Nephron progenitor cell (in vitro differentiated cells): Measurements from ENCODE around the gene TACO1.

Experiments used
- DNase-seq: peaks from one replicate; pipeline ENCODE4 v3.0.0; 2021
- H3K27ac Mint-ChIP-seq: 2 replicates; pipeline ENCODE4 v1.8.0; 2021; ENCODE audit warnings: mild to moderate bottlenecking, moderate library complexity, mixed read lengths
- H3K27me3 Mint-ChIP-seq: 2 replicates; pipeline ENCODE4 v1.8.0; 2021; ENCODE audit warnings: mild to moderate bottlenecking, low read depth, mixed read lengths; ENCODE audit not compliant: poor library complexity
- H3K36me3 Mint-ChIP-seq: 2 replicates; pipeline ENCODE4 v1.8.0; 2021; ENCODE audit warnings: low read depth, mixed read lengths
- H3K4me1 Mint-ChIP-seq: 2 replicates; pipeline ENCODE4 v1.8.0; 2021; ENCODE audit warnings: mixed read lengths
- H3K4me3 Mint-ChIP-seq: 2 replicates; pipeline ENCODE4 v1.8.0; 2021; ENCODE audit warnings: mild to moderate bottlenecking, moderate library complexity, mixed read lengths
- H3K9me3 Mint-ChIP-seq: 2 replicates; pipeline ENCODE4 v1.8.0; 2021; ENCODE audit warnings: mild to moderate bottlenecking, moderate library complexity, mixed read lengths
- TF ChIP-seq, protein P1 (sequence below): fragments of 200-600 bp; sonication (generic); IDR thresholded peaks from 2 replicates; pipeline ENCODE4 v1.5.0; 2021; ENCODE audit warnings: antibody characterized with exemption

The TACO1 gene

DNA sequence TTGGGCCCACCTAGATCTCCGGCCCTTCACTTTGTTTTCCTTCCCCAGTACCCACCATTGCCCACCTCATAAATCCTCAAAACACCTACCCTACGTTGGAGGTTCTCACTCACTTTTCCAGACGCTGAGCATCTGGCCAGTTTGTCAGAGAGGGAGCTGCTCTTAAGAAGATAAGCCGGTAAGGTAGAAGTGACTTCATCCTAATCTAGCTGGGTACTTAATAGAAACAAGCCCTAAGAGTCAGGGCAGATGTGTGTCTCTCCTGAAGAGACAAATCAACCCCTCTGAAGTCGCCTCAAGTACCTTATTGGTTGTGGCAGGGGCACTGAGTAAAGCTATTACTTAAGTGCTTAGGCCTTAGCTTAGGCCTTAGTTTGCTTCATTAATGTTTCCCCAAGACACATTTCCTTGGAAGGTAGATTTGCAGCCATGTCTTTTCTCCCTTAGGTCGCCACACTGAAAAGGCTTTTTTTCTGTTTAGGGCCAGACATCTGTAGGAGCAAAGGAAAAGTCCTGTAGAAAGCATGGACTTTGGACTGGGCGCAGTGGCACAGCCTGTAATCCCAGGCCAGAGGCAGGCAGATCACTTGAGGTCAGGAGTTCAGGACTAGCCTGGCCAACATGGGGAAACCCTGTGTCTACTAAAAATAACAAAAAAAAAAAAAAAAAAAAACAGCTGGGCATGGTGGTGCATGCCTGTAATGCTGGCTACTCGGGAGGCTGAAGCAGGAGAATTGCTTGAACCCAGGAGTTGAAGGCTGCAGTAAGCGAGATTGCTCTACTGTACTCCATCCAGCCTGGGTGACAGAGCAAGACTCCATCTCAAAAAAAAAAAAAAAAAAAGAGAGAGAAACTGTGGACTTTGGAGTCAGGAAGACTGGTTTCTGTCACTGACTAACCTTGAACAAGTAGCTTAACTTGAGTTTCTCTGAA, 1.0 kb downstream of the TACO1 start:
- Mint-ChIP-seq H3K9me3 (no peaks in the 10 kb centered on the region), H3K4me3 (peak overlapping the region; percentile 94), H3K27ac (peak overlapping the region; percentile 65), H3K27me3 (no peaks in the 10 kb centered on the region), H3K36me3 (peaks cover 15% of the 10 kb centered on the region), H3K4me1 (peaks cover 17% of the 10 kb centered on the region)
- TF ChIP-seq, protein P1, sequence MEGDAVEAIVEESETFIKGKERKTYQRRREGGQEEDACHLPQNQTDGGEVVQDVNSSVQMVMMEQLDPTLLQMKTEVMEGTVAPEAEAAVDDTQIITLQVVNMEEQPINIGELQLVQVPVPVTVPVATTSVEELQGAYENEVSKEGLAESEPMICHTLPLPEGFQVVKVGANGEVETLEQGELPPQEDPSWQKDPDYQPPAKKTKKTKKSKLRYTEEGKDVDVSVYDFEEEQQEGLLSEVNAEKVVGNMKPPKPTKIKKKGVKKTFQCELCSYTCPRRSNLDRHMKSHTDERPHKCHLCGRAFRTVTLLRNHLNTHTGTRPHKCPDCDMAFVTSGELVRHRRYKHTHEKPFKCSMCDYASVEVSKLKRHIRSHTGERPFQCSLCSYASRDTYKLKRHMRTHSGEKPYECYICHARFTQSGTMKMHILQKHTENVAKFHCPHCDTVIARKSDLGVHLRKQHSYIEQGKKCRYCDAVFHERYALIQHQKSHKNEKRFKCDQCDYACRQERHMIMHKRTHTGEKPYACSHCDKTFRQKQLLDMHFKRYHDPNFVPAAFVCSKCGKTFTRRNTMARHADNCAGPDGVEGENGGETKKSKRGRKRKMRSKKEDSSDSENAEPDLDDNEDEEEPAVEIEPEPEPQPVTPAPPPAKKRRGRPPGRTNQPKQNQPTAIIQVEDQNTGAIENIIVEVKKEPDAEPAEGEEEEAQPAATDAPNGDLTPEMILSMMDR, result no peak
- DNase-seq, result no peak

DNA sequence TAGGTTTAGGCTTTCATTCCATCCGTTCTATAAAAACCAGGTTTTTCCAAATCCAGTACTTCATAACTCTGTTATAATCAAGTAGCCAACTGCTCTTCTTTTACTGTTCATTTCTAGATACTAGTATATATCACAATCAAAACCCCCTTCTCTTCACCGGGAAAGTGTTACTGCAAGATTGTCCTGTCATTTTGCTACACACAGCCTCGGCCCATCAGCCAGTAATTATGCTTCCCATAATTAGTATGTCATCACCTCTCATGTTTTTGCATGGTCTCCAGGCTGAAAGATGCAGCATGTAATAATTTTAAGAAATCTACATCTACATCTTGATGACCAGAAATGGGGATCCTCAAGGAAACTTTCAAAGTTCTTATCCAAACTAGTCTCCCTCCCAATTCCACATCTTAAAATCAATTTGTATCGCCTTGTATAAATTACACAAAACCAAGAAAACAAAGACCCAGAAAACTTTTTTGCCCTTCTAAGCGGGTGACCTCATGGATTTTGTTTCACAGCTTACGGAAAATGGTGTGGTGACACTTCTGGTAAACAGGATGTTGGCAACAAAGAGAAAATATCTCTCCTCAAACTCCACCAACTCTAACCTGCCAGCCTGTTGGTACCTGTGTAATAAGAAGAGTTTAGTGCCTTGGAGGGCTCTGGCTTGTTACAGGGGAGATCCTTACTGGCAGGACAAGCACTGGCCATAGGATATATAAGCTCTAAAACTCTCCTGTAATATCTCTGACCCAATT, 9.3 kb downstream of the TACO1 start:
- TF ChIP-seq, protein P1, result no peak
- Mint-ChIP-seq H3K36me3 (peaks cover 31% of the 10 kb centered on the region), H3K27ac (no peak overlapping the region), H3K9me3 (no peaks in the 10 kb centered on the region), H3K27me3 (peaks cover 3% of the 10 kb centered on the region), H3K4me1 (no peaks in the 10 kb centered on the region), H3K4me3 (no peak overlapping the region)
- no peak for DNase-seq

DNA sequence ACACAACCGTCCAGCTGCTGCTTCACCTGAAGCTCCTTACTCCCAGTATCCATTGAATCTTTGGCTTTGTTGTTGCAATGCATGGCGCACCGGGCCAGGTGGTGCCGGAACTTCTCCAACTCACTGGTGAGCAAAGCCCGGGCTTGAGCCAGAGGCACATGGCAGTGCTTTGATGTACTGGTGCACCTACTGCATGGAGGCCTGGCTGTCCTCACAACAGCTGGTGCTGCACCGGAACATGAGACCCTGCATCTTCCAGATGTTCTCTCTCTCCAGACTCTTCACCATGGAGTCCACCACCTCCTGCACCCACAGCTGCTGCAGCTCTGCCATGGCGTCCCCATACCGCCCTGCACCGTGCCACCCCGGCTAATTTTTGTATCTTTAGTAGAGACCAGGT, 10.2 kb downstream of the TACO1 start:
- Mint-ChIP-seq H3K27me3 (peaks cover 3% of the 10 kb centered on the region), H3K4me1 (no peaks in the 10 kb centered on the region), H3K27ac (no peak overlapping the region), H3K4me3 (no peak overlapping the region), H3K9me3 (no peaks in the 10 kb centered on the region), H3K36me3 (peaks cover 27% of the 10 kb centered on the region)
- no peak for DNase-seq
- TF ChIP-seq, protein P1, result no peak

DNA sequence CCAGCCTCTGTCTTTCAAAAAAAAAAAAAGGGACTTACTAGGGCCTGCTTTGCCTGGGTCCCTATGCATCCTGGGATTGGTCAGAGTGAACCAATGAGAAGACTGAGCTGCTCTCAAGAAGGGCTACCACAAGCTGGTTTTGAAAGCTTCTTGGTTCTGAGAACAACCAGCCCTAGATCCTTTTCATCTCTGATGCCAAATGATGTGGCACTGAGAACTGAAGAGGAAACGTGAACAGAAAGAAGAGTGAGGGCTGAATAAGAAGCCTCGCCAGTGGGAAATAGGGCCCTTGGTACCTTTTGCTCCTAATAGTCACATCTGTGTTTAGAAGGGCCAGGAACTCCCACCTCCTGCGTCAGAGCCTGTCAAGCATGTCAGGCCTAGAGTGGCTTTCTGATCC, 10.7 kb downstream of the TACO1 start:
- Mint-ChIP-seq H3K4me1 (no peaks in the 10 kb centered on the region), H3K27ac (no peak overlapping the region), H3K27me3 (peaks cover 3% of the 10 kb centered on the region), H3K9me3 (no peaks in the 10 kb centered on the region), H3K4me3 (no peak overlapping the region), H3K36me3 (peaks cover 22% of the 10 kb centered on the region)
- TF ChIP-seq, protein P1, result no peak
- no peak for DNase-seq

DNA sequence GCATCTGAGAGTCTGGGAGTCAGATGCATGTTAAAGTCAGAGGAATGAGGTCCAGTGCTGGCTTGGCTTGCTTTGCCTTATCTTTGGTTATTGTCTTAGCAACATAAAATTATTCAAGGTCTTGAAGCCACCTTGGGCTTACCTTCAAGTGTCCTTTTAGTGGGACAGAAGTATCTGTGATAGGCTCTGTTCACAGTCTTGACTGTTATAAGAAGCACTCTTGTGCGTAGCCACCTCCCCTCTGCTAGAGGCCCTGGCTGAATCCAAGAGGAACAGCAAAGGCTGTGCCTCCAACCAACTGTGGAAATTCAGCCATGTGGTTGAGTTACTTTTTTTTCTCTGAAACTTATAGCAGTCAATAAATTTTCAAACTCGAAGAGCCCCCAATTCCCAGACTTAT, 13.0 kb downstream of the TACO1 start:
- TF ChIP-seq, protein P1, result no peak
- Mint-ChIP-seq H3K36me3 (peaks cover 8% of the 10 kb centered on the region), H3K4me3 (no peak overlapping the region), H3K4me1 (no peaks in the 10 kb centered on the region), H3K9me3 (no peaks in the 10 kb centered on the region), H3K27me3 (peaks cover 10% of the 10 kb centered on the region), H3K27ac (no peak overlapping the region)
- no peak for DNase-seq
